ENCODE measurements around the gene DNAJC17. TPM values are rescaled to one million over a fixed set of nuclear protein-coding genes. Genes with fewer than 3 reads are reported as not detected.

The DNAJC17 gene, protein sequence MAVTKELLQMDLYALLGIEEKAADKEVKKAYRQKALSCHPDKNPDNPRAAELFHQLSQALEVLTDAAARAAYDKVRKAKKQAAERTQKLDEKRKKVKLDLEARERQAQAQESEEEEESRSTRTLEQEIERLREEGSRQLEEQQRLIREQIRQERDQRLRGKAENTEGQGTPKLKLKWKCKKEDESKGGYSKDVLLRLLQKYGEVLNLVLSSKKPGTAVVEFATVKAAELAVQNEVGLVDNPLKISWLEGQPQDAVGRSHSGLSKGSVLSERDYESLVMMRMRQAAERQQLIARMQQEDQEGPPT
- total RNA-seq (45.0 TPM), polyA plus RNA-seq (62.9 TPM)
- long read RNA-seq, donor 1 = 0 reads
- long read RNA-seq, donor 2 = 0 reads
- long read RNA-seq, donor 3, transcript DNAJC17-201 (11 exons, 3,731 nt) = major isoform, 11 of 23 reads
- long read RNA-seq, donor 3, partial matches to known transcripts = 12 of 23 reads
- long read RNA-seq, donor 3, other reads (novel, unspliced or antisense) = 0 of 23 reads
- long read RNA-seq, donor 4, partial matches to known transcripts = 9 of 12 reads
- long read RNA-seq, donor 4, other reads (novel, unspliced or antisense) = 0 of 12 reads
- long read RNA-seq, donor 5, transcript DNAJC17-201 (11 exons, 3,731 nt) = major isoform, 7 of 108 reads
- long read RNA-seq, donor 5, partial matches to known transcripts = 12 of 108 reads
- long read RNA-seq, donor 5, other reads (novel, unspliced or antisense) = 88 of 108 reads
- long read RNA-seq, donor 6, transcript DNAJC17-201 (11 exons, 3,731 nt) = major isoform, 9 of 89 reads
- long read RNA-seq, donor 6, partial matches to known transcripts = 14 of 89 reads
- long read RNA-seq, donor 6, other reads (novel, unspliced or antisense) = 66 of 89 reads
- long read RNA-seq, donor 7, partial matches to known transcripts = 0 of 93 reads
- long read RNA-seq, donor 7, other reads (novel, unspliced or antisense) = 89 of 93 reads
- long read RNA-seq, donor 8, partial matches to known transcripts = 0 of 4 reads
- long read RNA-seq, donor 8, other reads (novel, unspliced or antisense) = 0 of 4 reads
- long read RNA-seq, donor 9, transcript DNAJC17-201 (11 exons, 3,731 nt) = major isoform, 5 of 5 reads
- long read RNA-seq, donor 9, partial matches to known transcripts = 0 of 5 reads
- long read RNA-seq, donor 9, other reads (novel, unspliced or antisense) = 0 of 5 reads
- long read RNA-seq, donor 10, partial matches to known transcripts = 0 of 65 reads
- long read RNA-seq, donor 10, other reads (novel, unspliced or antisense) = 62 of 65 reads

DNA sequence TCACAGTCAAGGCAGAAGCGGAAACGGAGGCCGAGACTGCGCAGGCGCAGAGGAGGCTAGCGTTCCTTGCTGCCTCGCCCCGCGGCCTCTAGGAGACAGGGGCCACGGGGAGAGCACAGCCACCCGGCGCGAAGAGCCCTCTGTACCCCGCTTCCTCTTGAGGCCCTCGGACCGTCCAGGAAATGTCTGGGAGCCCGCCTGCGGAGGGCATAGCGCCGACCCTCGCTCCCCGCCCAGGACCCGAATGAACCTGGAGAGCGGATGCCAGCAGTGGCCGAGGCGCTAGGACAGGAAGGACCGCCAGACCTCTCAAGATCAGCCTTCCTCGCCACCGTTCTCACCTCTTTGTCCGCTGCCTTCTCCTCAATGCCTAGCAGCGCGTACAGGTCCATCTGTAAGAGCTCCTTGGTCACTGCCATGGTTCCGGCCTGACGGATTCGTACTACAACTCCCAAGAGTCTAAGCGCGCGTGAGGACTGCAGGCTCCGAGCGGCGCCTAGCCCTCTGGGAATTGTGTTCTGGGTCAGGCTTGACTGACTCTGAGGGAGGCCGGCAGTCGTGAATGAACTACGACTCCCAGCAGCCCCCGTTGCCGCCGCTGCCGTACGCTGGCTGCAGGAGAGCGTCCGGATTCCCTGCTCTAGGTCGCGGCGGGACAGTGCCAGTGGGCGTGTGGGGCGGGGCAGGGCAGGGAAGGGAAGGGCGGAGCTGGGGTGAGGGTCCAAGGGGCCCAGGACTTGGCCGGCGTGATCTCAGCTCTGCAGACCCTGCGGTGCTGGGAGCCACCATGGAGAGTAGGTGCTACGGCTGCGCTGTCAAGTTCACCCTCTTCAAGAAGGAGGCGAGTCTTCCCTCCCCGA lies at the start of gene DNAJC17, which contains the start of gene ZFYVE19:
Gene DNAJC17 (minus strand): TSS at position 446 of the 860 bp plus-strand sequence. CDS start 27 bp downstream, at position 419.
Gene ZFYVE19 (plus strand): TSS at position 62 of the 860 bp plus-strand sequence. CDS start 501 bp downstream, at position 563.
- no peaks in the 10 kb centered on the region for H3K27me3 ChIP-seq (ENCODE audit: control insufficient read depth in 2 of 2, insufficient read depth in 1 of 2, low read length in 1 of 2)
- H3K4me1 ChIP-seq (ENCODE audit: control insufficient read depth in 2 of 2, insufficient read depth in 2 of 2, low read length in 2 of 2) = peaks cover 3 to 27% of the 10 kb centered on the region in 2 donors

DNA sequence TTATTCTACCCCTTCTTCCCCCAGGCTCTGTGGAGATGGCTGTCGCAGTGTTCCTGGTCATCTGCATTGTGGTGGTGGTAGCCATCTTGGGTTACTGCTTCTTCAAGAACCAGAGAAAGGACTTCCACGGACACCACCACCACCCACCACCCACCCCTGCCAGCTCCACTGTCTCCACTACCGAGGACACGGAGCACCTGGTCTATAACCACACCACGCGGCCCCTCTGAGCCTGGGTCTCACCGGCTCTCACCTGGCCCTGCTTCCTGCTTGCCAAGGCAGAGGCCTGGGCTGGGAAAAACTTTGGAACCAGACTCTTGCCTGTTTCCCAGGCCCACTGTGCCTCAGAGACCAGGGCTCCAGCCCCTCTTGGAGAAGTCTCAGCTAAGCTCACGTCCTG lies 49.5 kb upstream of the DNAJC17 start:
- Histone ChIP-seq H3K27me3 (ENCODE audit: control insufficient read depth in 2 of 2, insufficient read depth in 1 of 2, low read length in 1 of 2) (no peaks in the 10 kb centered on the region), H3K36me3 (ENCODE audit: control insufficient read depth in 2 of 2, insufficient read depth in 2 of 2, low read length in 1 of 2) (no peaks in the 10 kb centered on the region), H3K4me1 (ENCODE audit: control insufficient read depth in 2 of 2, insufficient read depth in 2 of 2, low read length in 2 of 2) (peaks cover 0 to 18% of the 10 kb centered on the region in 2 donors), H3K4me3 (ENCODE audit: low read length in 2 of 2) (no peak overlapping the region), H3K9me3 (ENCODE audit: control insufficient read depth in 2 of 2, insufficient read depth in 1 of 2, low read length in 1 of 2) (no peaks in the 10 kb centered on the region), H3K27ac (ENCODE audit: low read depth in 1 of 2, low read length in 1 of 2) (no peak overlapping the region)
- no peak for DNase-seq (ENCODE audit: low read depth in 6 of 9, low spot score in 9 of 9)
- 80% methylated on average over 8 of the region's 8 CpGs for WGBS

More for the DNA sequence above, at the start of gene DNAJC17, which contains the start of gene ZFYVE19:
- Histone ChIP-seq H3K27ac (ENCODE audit: low read depth in 1 of 2, low read length in 1 of 2) (peak within 1 kb of the TSS; percentile 83 to 96), H3K36me3 (ENCODE audit: control insufficient read depth in 2 of 2, insufficient read depth in 2 of 2, low read length in 1 of 2) (peaks cover 13 to 18% of the 10 kb centered on the region in 2 donors), H3K9me3 (ENCODE audit: control insufficient read depth in 2 of 2, insufficient read depth in 1 of 2, low read length in 1 of 2) (no peaks in the 10 kb centered on the region), H3K4me3 (ENCODE audit: low read length in 2 of 2) (peak within 1 kb of the TSS; percentile 61 to 81)
- peak; percentile 91 to 98 (median 96) for DNase-seq (ENCODE audit: low read depth in 6 of 9, low spot score in 9 of 9)
- WGBS = under 1% methylated on average over 64 of the region's 64 CpGs

DNA sequence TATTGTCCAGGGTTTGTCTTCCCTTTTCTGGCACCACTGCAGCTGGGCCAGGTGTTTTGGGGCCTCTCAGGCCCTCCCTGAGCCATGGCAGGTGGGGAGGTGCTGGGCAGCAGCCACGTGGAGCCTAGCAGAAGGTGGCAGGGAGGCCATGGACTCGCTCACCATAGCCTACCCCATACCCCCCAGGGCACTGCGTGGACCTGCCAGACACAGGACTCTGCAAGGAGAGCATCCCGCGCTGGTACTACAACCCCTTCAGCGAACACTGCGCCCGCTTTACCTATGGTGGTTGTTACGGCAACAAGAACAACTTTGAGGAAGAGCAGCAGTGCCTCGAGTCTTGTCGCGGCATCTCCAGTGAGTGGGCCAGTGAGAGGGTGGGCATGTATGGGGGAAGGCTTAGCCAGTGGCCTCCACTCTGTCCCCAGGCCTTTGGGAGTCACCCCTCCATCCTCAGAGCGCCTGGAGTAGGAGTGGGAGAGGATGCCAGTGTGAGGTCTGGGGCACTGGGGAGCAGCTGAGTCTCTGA lies 48.5 kb upstream of the DNAJC17 start:
- DNase-seq (ENCODE audit: low read depth in 6 of 9, low spot score in 9 of 9) = no peak
- Histone ChIP-seq H3K4me3 (ENCODE audit: low read length in 2 of 2) (no peak overlapping the region), H3K36me3 (ENCODE audit: control insufficient read depth in 2 of 2, insufficient read depth in 2 of 2, low read length in 1 of 2) (no peaks in the 10 kb centered on the region), H3K27me3 (ENCODE audit: control insufficient read depth in 2 of 2, insufficient read depth in 1 of 2, low read length in 1 of 2) (no peaks in the 10 kb centered on the region), H3K4me1 (ENCODE audit: control insufficient read depth in 2 of 2, insufficient read depth in 2 of 2, low read length in 2 of 2) (peaks cover 0 to 18% of the 10 kb centered on the region in 2 donors), H3K9me3 (ENCODE audit: control insufficient read depth in 2 of 2, insufficient read depth in 1 of 2, low read length in 1 of 2) (no peaks in the 10 kb centered on the region), H3K27ac (ENCODE audit: low read depth in 1 of 2, low read length in 1 of 2) (no peak overlapping the region)
- WGBS = 88% methylated on average over 13 of the region's 13 CpGs

DNA sequence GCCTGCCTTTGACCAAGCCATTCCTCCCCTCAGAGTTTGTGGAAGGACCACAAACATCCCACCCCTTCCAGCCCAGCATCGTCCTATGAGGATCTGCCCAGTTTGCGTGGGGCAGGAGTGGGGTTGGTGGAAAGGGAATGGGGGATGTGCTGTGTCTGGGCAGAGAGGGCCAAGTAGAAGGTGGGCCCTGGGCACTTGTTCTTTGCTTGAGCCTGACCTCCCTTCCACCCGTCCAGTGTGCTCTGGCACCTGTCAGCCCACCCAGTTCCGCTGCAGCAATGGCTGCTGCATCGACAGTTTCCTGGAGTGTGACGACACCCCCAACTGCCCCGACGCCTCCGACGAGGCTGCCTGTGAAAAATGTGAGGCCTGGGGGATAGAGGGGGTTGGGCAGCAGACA lies 46.9 kb upstream of the DNAJC17 start:
- H3K36me3 ChIP-seq (ENCODE audit: control insufficient read depth in 2 of 2, insufficient read depth in 2 of 2, low read length in 1 of 2) = no peaks in the 10 kb centered on the region

DNA sequence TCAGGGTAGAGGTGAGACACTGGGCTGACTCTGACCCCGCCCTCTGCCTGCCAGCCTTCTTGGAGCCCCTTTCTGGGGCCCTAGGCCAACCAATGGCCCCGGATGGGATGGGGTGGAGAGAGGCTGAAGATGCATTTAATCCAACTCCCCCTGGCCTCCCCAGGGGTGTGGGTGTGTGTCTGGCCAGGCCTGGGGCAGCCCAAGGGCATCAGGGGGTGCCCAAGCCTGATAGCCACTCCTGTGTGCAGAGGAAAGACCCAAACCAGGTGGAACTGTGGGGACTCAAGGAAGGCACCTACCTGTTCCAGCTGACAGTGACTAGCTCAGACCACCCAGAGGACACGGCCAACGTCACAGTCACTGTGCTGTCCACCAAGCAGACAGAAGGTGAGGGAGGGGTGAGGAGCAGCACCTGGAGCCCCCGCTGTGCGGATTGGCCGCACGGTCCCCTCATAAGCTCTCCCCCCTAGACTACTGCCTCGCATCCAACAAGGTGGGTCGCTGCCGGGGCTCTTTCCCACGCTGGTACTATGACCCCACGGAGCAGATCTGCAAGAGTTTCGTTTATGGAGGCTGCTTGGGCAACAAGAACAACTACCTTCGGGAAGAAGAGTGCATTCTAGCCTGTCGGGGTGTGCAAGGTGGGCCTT lies 46.1 kb upstream of the DNAJC17 start:
- WGBS = 96% methylated on average over 16 of the region's 16 CpGs

More for the DNA sequence above, 46.9 kb upstream of the DNAJC17 start:
- H3K27ac ChIP-seq (ENCODE audit: low read depth in 1 of 2, low read length in 1 of 2) = no peak overlapping the region
- no peak for DNase-seq (ENCODE audit: low read depth in 6 of 9, low spot score in 9 of 9)
- H3K4me1 ChIP-seq (ENCODE audit: control insufficient read depth in 2 of 2, insufficient read depth in 2 of 2, low read length in 2 of 2) = peaks cover 0 to 14% of the 10 kb centered on the region in 2 donors
- 93% methylated on average over 10 of the region's 10 CpGs for WGBS
- H3K9me3 ChIP-seq (ENCODE audit: control insufficient read depth in 2 of 2, insufficient read depth in 1 of 2, low read length in 1 of 2) = no peaks in the 10 kb centered on the region
- no peak overlapping the region for H3K4me3 ChIP-seq (ENCODE audit: low read length in 2 of 2)
- no peaks in the 10 kb centered on the region for H3K27me3 ChIP-seq (ENCODE audit: control insufficient read depth in 2 of 2, insufficient read depth in 1 of 2, low read length in 1 of 2)

DNA sequence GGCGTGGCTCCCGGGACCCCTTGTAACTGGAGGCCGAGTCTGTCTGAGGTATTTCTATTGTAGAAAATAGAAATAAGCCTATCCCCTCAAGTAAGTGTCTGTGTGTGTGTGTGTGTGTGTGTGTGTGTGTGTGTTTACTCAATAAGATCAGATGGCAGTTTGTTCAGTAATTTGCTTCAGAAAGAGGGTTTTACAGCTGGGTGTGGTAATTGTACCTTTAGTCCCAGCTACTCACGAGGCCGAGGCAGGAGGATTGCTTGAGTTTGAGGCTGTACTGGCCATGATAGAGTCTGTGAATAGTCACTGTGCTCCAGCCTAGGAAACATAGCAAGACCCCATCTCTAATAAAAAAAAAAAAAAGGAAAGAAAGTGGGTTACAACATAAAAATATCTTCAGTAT lies 45.3 kb upstream of the DNAJC17 start:
- H3K9me3 ChIP-seq (ENCODE audit: control insufficient read depth in 2 of 2, insufficient read depth in 1 of 2, low read length in 1 of 2) = no peaks in the 10 kb centered on the region
- no peaks in the 10 kb centered on the region for H3K36me3 ChIP-seq (ENCODE audit: control insufficient read depth in 2 of 2, insufficient read depth in 2 of 2, low read length in 1 of 2)
- H3K27me3 ChIP-seq (ENCODE audit: control insufficient read depth in 2 of 2, insufficient read depth in 1 of 2, low read length in 1 of 2) = no peaks in the 10 kb centered on the region
- no peak for DNase-seq (ENCODE audit: low read depth in 6 of 9, low spot score in 9 of 9)
- H3K4me1 ChIP-seq (ENCODE audit: control insufficient read depth in 2 of 2, insufficient read depth in 2 of 2, low read length in 2 of 2) = peaks cover under 1 to 13% of the 10 kb centered on the region in 2 donors
- H3K27ac ChIP-seq (ENCODE audit: low read depth in 1 of 2, low read length in 1 of 2) = no peak overlapping the region
- 98% methylated on average over 5 of the region's 5 CpGs for WGBS
- no peak overlapping the region for H3K4me3 ChIP-seq (ENCODE audit: low read length in 2 of 2)

More for the DNA sequence above, 46.1 kb upstream of the DNAJC17 start:
- Histone ChIP-seq H3K27ac (ENCODE audit: low read depth in 1 of 2, low read length in 1 of 2) (no peak overlapping the region), H3K4me1 (ENCODE audit: control insufficient read depth in 2 of 2, insufficient read depth in 2 of 2, low read length in 2 of 2) (peaks cover 0 to 11% of the 10 kb centered on the region in 2 donors), H3K9me3 (ENCODE audit: control insufficient read depth in 2 of 2, insufficient read depth in 1 of 2, low read length in 1 of 2) (no peaks in the 10 kb centered on the region), H3K27me3 (ENCODE audit: control insufficient read depth in 2 of 2, insufficient read depth in 1 of 2, low read length in 1 of 2) (no peaks in the 10 kb centered on the region), H3K4me3 (ENCODE audit: low read length in 2 of 2) (no peak overlapping the region), H3K36me3 (ENCODE audit: control insufficient read depth in 2 of 2, insufficient read depth in 2 of 2, low read length in 1 of 2) (no peaks in the 10 kb centered on the region)
- DNase-seq (ENCODE audit: low read depth in 6 of 9, low spot score in 9 of 9) = no peak

DNA sequence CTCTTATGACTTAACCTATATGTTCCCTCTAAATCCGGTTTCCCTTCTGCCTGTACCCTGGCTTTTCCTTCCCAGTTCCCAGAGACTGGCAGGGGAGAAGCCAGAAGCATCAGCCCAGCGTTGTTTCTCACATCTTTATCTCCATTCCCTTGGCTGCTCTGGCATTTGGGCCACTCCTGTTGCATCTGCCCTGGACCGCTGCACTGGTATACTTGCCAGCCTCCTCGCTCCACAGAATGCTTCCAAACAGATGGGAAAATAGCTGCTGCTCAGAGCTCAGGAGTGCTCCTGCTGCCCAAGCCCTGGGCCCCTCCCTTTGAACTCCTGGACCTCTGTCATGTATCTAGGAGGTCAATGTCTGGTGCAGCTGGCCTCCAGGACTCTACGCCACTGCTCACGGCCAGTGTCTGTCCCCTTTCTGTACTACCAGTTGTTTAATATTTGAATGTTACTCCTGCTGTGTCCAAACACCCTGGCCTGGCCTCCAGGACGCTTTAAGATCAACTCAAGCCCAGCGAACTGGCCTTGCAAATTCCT lies 43.4 kb upstream of the DNAJC17 start:
- WGBS = 95% methylated on average over 8 of the region's 8 CpGs
- H3K4me3 ChIP-seq (ENCODE audit: low read length in 2 of 2) = no peak overlapping the region
- DNase-seq (ENCODE audit: low read depth in 6 of 9, low spot score in 9 of 9) = no peak
- no peaks in the 10 kb centered on the region for H3K36me3 ChIP-seq (ENCODE audit: control insufficient read depth in 2 of 2, insufficient read depth in 2 of 2, low read length in 1 of 2)
- H3K4me1 ChIP-seq (ENCODE audit: control insufficient read depth in 2 of 2, insufficient read depth in 2 of 2, low read length in 2 of 2) = peaks cover 3 to 18% of the 10 kb centered on the region in 2 donors
- H3K27ac ChIP-seq (ENCODE audit: low read depth in 1 of 2, low read length in 1 of 2) = no peak overlapping the region
- H3K27me3 ChIP-seq (ENCODE audit: control insufficient read depth in 2 of 2, insufficient read depth in 1 of 2, low read length in 1 of 2) = peaks cover 0 to 4% of the 10 kb centered on the region in 2 donors
- H3K9me3 ChIP-seq (ENCODE audit: control insufficient read depth in 2 of 2, insufficient read depth in 1 of 2, low read length in 1 of 2) = no peaks in the 10 kb centered on the region

Measured in thymus (tissue), 14 donors.